HG03575 (cell line): ENCODE data around the gene RBM10.

Experiments used
- ATAC-seq: cut with Tn5 transposase; IDR thresholded peaks from one replicate; pipeline ENCODE4 v1.9.1; 2021; ENCODE audit not compliant: unreplicated experiment, insufficient number of reproducible peaks, low FRiP score; ENCODE audit errors: extremely low read depth

Gene RBM10

DNA sequence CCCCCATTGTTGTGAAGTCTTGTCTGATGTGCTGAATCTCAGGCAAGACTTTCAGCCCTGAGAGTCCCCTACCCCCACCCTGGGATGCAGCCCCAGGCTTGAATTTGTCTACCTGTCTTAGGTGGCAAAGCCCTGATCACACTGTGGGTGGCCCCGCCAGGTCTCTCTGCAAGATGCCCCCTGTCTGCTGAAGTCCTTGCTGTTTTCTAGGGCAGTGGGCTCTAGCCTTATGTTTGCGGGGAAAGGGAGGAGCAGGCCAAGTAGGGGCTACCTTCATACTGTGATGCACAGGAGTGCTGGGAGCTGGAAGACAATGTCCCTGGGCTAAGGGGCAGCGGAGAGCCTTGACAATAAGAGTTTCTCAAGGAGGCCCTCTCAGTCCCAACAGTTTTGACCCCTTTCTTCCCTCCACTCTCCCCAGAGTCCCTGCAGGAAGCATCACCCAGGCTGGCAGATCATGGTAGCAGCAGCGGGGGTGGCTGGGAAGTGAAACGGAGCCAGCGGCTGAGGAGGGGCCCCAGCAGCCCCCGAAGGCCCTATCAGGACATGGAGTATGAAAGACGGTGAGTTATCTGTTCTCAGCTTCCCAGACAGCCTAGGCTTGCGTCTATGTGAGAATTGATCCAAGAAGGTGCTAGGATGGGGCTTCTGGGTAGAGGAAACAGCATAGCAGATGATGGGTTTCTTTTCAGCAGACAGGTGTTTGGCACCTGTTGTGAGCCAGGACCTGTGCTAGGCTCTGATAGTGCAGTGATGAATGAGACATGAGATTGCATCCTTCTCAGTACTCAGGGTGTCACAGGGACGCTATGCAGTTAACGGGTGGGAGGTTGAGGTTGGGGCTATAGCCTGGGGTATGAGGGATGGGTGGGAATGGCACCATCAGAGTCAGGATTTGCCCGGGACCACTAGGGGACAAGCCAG, 2.2 kb downstream of the RBM10 start:
- ATAC-seq, result no peak

DNA sequence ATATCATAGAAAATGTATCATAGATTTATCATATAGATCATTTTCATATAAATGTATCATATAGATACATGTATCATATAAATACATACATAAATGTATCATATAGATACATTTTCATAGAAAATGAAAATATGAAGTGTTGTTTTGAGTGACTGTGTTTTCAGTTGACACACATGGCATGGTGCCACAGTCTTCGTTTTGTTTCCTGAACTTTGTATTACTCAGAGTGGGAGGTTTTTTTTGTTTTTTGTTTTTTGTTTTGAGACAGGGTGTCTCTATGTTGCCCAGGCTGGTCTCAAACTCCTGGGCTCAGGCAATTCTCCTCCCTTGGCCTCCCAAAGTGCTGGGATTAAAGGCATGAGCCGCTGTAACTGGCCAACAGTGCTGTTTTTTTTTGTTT, 3.9 kb downstream of the RBM10 start:
- no peak for ATAC-seq

DNA sequence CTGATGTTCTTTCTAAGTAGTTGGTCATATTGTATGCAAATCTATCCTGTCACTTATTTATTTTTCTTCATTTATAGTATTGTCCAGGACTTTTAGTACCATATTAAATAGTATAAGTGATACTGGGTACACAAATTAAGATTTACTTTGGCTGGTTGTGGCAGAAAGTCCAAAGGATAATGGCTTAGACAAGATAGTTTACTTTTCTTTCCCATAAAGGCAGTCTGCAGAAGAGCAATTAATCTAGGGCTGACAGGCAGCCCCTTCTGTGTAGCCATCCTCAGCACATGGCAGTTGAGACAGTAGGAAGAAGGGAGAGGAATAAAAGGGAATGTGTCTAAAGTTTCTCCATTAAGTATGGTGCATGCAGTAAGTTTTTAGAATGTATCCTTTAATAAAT, 6.4 kb downstream of the RBM10 start:
- ATAC-seq, result no peak

DNA sequence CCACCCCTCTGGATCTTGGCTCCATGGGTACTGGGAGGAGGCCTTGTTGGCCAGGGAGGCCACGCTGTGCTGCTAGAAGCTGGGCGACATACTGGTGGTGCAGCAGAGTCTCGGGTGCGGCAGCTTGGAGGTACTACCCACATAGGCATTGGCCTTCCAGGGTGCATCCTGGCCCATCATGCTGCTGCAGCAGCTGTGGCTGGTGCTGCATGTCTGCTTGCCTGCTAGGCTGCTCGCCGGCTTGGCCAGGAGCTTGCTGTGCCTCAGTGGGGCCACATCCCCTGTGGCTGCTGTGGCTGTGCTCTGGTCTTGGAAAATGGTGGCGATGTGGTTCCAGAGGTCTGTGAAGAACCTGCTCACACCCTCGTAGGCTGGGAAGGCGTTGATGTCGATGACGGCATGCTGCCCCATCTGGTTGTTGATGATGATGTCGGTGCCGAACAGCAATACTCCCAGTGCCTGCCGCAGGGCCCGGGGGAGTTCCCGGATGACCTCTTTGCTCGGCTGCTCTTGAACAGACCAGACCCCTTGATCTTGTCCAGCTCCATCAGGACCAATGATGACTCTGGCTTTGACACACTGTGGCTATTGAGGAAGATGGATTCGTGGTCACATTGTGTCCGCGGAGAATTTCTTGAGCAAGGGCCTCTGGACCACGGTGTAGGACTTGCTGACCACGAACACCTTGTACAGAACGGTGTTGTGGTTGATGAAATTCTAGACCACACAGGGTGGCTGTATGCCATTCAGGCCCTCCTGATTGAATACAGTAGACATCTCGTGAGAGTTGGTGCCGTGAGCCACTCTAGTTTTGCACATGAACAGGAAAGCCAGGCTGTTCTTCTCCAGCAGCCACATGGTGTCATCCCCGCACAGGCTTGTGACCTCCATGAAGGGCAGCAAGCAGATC, 11.8 kb downstream of the RBM10 start:
- no peak for ATAC-seq

DNA sequence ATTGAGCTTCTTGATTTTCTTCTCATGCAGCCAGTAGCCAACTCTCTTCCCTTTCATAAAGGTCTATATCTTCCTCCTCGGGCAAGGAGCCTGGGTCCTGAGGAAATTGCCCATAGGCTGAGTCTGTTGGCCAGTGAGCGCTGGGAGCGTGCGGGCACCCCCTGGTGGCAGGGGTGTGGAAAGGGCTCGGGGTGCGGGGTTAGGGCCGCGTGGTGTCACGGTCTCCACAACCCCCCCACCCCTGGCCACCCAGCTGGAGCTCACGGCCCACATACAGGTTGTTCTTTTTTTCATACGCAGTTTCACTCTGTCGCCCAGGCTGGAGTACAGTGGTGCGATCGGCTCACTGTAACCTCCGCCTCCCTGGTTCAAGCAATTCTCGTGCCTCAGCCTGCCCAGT, 13.1 kb downstream of the RBM10 start:
- ATAC-seq, result no peak

DNA sequence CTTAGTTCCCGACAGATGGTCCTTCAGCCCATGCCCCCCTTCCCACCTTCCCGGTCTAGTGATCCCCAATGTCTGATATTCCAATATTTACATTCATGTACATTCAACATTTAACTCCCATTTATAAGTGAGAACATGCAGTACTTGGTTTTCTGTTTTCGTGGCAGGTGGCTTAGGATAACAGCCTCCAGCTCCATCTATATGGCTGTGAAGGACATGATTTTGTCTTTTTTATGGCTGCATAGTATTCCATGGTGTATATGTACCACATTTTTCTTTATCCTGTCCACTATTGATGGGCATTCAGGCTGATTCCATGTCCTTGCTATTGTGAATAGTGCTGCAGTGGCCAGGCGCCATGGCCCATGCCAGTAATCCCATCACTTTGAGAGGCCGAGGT, 13.8 kb downstream of the RBM10 start:
- no peak for ATAC-seq

DNA sequence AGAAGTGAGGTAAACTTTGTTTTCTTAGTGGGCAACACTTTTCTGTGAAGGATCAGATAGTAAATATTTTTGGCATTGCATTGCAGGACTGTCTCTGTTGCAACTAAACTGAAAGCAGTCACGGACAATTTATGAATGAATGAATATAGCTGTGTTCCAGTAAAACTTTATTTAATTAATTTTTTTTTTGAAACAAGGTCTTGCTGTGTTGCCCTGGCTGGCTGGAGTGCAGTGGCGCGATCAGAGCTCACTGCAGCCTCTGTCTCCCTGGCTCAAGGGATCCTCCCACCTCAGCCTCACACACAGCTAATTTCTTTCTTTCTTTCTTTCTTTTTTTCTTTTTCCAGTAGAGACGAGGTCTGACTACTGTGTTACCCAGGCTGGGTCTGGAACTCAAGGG, 15.8 kb downstream of the RBM10 start:
- no peak for ATAC-seq

DNA sequence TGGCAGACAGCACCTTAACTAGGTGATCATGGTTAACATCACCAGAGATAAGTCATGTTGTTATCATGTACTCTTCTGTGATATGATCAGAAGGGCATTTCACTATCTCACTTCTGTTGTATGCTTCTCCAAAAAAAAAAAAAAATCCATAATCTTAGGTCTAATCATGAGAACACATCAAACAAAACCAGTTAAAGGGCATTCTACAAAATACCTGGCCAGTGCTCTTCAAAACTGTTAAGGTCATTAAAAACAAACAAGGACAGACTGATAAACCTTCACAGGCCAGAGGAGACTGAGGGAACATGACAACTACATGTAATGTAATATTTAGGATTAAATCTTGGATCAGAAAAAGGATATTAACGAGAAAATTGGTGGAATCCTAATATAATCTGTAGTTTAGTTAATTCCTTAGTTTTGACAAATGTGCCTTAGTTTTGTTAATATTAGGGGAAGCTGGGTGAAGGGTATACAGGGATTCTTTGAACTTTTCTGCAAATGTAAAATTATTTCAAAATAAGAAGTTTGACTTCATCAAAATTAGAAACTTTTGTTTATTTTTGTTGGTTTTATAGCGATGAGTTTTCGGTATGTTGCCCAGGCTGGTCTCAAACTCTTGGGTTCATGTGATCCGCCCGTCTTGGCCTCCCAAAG, 18.0 kb downstream of the RBM10 start:
- no peak for ATAC-seq

DNA sequence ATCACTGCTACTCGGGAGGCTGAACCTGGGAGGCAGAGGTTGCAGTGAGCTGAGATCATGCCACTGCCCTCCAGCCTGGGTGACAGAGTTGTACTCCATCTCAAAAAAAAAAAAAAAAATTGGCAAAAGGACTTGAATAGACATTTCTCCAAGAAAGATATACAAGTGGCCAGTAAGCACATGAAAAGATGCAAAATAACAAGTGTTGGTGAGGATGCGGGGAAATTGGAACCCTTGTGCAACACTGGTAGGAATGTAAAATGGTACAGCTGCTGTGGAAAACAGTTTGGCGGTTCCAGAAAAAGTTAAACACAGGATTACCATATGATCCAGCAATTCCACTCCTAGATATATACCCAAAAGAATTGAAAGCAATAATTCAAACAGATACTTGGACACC, 19.4 kb downstream of the RBM10 start:
- no peak for ATAC-seq

DNA sequence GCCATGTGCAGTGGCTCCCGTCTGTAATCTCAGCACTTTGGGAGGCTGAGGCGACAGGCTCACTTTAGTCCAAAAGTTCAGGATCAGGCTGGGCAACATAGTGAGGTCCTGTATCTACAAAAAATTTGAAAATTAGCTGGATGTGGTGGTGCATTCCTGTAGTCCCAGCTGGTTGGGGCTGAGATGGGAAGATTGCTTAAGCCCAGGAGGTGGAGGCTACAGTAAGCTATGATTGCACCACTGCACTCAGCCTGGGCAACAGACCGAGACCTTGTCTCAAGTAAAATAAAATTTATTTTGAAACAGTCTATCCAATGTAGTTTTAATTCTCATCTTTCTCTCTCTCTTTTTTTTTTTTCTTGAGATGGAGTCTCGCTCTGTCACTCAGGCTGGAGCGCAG, 21.1 kb downstream of the RBM10 start:
- ATAC-seq, result no peak

DNA sequence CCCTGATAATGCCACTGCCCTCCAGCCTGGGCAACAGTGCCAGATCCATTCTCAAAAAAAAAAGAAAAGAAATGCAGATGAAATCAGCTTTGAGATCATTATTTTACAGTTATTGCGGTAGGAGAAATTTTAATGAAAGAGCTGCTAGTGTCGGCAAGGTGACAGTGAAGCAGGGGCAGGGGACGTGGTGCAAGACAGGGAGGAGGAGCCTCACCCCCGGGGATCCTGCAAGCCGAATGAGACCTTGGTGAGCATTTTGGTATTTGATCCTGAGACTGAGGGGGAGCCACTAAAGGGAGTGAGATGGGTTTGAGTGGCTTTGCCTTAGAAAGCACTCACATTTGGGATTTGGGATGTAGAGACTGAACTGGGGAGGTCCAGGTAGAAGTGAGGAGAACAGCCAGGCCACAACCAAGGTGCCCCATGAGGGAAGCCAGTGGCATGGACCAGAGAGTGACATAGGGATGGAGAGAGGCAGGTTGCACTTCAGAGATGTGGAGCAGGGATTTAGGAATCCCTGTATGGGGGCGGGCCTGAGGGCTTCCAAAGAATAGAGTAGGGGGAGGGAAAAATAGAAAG, 23.6 kb downstream of the RBM10 start:
- no peak for ATAC-seq

DNA sequence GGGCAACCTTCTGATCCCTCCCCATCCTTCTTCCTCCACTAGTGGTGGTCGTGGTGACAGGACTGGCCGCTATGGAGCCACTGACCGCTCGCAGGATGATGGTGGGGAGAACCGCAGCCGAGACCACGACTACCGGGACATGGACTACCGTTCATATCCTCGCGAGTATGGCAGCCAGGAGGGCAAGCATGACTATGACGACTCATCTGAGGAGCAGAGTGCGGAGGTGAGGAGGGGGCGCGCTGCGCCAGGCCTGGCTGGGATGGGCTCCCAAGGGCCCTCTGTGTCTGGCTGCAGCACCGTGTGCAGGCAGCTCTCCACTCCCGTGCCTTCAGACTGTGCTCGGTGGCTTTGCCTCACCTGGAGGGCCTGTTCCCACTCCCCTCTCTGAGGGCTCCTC, 24.3 kb downstream of the RBM10 start:
- ATAC-seq, result no peak

DNA sequence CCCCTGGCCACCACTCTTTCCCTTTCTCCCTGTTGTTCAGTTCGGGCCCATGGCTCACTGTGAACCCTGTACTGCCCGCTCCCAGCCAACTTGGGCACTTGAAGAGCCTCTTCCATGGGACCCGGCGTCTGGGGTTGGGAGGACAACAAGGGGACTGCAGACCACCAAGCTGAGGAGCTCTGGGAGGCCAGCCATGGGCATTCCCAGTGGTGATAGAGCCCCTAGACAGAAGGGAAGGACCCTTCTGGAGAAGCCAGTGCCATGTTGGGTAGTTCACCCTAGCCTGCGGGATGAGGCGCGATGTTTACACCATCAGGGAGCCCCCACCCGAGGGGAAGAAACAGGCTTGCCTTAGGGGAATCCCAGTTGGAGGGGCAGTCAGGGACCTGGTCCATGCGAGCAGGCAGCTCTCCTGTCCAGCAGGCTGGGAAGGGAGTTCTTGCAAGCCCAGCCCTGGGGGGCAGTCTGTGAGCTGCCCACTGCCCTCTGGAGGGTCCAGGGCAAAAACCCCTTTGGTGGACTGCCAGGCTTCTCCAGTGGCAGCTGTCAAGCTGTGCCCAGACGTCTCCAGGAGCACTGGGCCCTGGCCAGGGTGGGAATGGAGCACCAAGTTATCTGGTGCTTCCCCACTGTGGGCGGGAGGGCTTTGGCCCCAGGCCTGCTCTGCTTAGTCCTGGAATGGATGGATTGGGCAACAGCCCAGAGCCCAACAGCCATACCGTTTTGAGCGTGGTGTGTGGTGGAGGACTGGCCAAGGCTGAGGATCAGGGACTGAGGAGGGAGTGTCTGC, 24.9 kb downstream of the RBM10 start:
- no peak for ATAC-seq

DNA sequence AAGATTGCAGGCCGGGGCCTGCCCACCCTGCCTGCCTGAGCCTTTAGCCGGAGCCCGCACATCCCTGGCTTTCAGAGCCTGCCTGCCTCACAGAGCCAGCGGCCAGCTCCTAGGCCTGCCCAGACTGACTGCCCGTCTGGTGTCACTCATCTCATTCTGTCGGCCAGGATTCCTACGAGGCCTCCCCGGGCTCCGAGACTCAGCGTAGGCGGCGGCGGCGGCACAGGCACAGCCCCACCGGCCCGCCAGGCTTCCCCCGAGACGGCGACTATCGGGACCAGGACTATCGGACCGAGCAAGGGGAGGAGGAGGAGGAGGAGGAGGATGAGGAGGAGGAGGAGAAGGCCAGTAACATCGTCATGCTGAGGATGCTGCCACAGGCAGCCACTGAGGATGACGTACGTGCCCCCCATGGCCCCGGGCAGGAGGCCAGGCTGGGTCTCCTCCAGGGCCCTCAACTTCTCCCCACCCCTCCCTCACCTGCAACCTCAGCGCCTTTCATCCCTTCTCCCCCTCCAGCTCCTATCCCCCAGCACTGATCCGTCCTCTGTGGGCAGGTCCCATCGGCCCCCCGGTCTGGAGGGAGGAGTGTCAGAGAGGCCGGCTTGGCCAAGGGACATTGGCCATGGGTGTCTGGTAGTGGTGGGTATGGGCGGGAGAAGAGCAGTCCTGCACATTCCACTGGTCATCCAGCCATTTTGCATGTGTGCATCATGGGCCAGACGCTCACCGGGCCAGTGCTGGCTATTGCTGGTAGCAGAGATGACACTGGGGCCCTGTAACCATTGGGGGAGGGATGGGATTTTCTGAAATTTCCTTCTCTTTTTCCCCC, 26.1 kb downstream of the RBM10 start:
- no peak for ATAC-seq

DNA sequence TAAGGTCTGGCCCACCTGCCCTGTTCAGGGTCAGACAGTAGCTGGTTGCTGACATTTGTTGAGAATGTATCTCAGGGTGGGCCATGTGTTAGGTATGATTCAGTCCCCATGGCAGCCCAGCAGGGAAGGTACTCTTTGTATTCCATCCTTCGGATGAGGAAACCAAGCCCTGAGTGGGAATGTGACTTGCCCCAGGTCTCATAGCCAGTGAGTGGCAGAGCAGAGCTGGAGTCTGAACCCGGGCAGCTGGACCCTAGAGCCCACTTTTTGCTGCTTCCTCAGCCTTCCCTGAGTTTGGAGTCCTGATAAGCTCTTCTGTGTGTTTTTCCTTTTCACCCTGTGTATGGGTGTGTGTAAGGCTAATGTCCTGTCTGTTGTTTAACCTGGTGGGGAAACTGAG, 27.0 kb downstream of the RBM10 start:
- ATAC-seq, result no peak

DNA sequence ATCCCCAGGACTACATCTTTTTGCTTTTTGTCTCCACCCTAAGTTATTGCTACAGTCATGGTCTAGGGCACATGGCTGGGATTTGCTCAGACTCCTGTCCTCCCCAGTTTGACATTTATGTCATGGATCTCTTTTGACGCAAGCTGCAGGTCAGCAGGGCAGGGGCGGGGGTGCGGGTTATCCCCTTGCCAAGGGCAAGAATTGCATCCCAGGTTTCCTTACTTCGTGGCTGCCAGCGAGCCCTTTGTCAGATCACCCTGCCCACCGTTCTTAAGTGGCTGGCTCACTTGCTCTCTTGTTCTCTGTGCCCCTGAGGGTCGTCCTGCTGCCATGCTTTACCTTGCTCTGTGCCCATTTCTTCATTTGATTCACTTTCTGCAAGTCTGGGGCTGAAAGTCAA, 27.5 kb downstream of the RBM10 start:
- ATAC-seq, result no peak

DNA sequence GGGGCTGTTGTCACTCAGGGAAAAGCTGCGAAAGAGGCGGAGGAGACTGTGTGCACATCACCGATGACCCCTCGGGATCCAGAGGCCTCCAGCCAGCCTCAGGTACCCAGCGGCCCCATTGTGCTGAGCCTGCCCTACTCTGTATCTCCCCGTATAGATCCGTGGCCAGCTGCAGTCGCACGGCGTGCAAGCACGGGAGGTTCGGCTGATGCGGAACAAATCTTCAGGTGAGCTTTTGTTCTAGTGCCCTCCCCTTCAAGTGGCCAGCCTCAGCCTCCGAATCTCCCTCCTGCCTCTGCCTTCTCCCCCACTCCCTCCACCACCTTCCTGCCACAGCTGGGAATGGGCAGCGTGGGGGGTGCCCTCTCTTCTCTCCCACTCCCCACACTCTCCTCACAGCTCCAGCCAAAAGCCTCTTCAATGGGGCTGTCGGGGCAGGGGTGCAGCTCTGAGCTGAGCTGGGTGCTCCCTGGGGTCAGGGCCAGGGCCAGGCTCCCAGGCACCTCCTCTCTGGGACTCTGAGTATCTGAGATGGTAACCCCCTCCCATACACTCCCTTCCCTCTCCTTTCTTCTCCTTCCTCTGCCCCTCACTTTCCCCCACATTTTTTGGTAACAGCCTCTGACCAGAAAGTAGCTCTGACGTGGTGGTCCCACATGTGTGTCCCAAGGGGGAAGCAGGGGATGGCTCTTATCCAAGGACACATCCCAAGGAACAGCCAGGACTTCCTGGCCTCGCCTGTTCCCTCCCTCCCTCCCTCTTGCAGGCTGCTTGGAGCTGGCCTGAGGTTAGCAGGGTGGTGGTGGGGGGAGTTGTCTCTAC, 28.2 kb downstream of the RBM10 start:
- ATAC-seq, result no peak
